Measurements from ENCODE around the gene ACAD9.

- TF ChIP-seq POLR2A (IDR thresholded peaks at IDR 0.05; ENCODE audit: low read length) (no peak), GATA1 (IDR thresholded peaks at IDR 0.05; ENCODE audit: low read depth, low read length) (no peak)
These were observed 67.0 kb downstream of the ACAD9 start for GRCh38 chr3:128946411-128946810.

Data from erythroblast (primary cell).